Left ventricle myocardium inferior (tissue), 1 donor: ENCODE measurements around the gene ARSH. TPM values are rescaled to one million over a fixed set of nuclear protein-coding genes. Genes with fewer than 3 reads are reported as not detected.

Experiments
- DNase-seq: peaks from one replicate; pipeline ENCODE4 v3.0.0-alpha.2; 2020
- H3K27ac ChIP-seq: fragments of 200-600 bp; replicated peaks from 2 replicates; pipeline ENCODE4 v1.8.0; 2021
- H3K27me3 ChIP-seq: fragments of 200-600 bp; 2 replicates; pipeline ENCODE4 v1.8.0; 2021; ENCODE audit warnings: low read depth
- H3K36me3 ChIP-seq: fragments of 200-600 bp; 2 replicates; pipeline ENCODE4 v1.8.0; 2021
- H3K4me1 ChIP-seq: fragments of 200-600 bp; 2 replicates; pipeline ENCODE4 v1.8.0; 2021
- H3K4me3 ChIP-seq: fragments of 200-600 bp; 2 replicates; pipeline ENCODE4 v1.8.0; 2021; ENCODE audit warnings: mild to moderate bottlenecking, moderate library complexity
- H3K9me3 ChIP-seq: fragments of 200-600 bp; replicated peaks from 2 replicates; pipeline ENCODE4 v1.8.0; 2021
- intact Hi-C: fragments of 100-400 bp; cut with micrococcal nuclease; formaldehyde crosslinking; loops from one replicate; pipeline ENCODE4 v1.11.0; 2022
- total RNA-seq: library from RNA; stranded (reverse); fragmentation: NEBNext Ultra II Directional; extraction: Animal tissue kit (Norgen Biotek cat#: 25700); gene quantifications from one replicate; pipeline ENCODE4 v1.2.1, GENCODE V29; 2021
- TF ChIP-seq, protein P1 (sequence below): fragments of 200-600 bp; IDR thresholded peaks from 2 replicates; pipeline ENCODE4 v1.8.0; 2021; ENCODE audit warnings: antibody characterized with exemption, mild to moderate bottlenecking, borderline replicate concordance
- donor health status: DM: no; HTN: yes; CAD: no; lungs with severe emphysema.

The ARSH gene
- total RNA-seq, 1 donor from 2014 or later = not detected

DNA sequence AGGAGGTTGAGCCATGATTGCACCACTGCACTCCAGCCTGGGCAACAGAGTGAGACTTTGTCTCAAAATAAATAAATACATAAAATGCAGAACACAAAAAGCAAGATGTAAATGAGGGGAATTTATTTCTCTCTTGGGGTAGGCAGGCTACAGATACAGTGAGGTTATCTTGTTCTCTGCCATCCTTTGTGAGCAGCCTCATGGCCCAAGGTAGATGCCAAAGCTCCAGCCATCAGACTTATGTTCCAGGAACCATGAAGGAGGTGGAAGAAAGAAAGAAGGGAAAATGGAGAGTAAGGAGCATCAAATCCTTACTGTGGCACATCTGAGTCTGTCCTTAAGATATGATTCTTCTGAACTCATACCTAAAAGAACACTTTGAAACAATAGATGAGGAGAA is 11.1 kb downstream of the ARSH start:
- Histone ChIP-seq H3K9me3 (no peaks in the 10 kb centered on the region), H3K4me3 (no peak overlapping the region), H3K27me3 (no peaks in the 10 kb centered on the region), H3K27ac (no peak overlapping the region), H3K4me1 (no peaks in the 10 kb centered on the region), H3K36me3 (no peaks in the 10 kb centered on the region)
- no peak for DNase-seq
- intact Hi-C loops = no loop called here
- TF ChIP-seq, protein P1, sequence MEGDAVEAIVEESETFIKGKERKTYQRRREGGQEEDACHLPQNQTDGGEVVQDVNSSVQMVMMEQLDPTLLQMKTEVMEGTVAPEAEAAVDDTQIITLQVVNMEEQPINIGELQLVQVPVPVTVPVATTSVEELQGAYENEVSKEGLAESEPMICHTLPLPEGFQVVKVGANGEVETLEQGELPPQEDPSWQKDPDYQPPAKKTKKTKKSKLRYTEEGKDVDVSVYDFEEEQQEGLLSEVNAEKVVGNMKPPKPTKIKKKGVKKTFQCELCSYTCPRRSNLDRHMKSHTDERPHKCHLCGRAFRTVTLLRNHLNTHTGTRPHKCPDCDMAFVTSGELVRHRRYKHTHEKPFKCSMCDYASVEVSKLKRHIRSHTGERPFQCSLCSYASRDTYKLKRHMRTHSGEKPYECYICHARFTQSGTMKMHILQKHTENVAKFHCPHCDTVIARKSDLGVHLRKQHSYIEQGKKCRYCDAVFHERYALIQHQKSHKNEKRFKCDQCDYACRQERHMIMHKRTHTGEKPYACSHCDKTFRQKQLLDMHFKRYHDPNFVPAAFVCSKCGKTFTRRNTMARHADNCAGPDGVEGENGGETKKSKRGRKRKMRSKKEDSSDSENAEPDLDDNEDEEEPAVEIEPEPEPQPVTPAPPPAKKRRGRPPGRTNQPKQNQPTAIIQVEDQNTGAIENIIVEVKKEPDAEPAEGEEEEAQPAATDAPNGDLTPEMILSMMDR = no peak

DNA sequence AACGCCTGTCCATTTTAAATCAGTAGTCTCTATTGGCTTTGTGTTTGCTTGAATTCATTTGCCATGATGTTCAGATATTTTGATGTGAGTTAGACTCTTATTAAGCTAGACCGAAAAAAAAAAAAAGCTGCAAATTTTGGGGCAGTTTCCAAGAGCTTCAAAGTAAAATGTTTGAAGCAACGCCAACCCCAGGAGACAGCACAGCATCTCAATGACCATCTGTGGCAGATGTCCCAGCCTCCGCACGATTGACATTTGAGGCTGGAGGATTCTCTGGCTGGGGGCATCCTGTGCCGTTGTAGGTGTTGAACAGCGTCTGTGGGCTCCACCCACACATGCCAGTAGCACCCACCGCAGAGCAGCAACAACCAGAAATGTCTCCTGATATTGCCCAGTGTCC is 17.8 kb downstream of the ARSH start:
- TF ChIP-seq, protein P1 = no peak
- Histone ChIP-seq H3K27ac (no peak overlapping the region), H3K27me3 (no peaks in the 10 kb centered on the region), H3K36me3 (no peaks in the 10 kb centered on the region), H3K4me1 (no peaks in the 10 kb centered on the region), H3K4me3 (no peak overlapping the region), H3K9me3 (no peaks in the 10 kb centered on the region)
- intact Hi-C loops = no loop called here
- no peak for DNase-seq

DNA sequence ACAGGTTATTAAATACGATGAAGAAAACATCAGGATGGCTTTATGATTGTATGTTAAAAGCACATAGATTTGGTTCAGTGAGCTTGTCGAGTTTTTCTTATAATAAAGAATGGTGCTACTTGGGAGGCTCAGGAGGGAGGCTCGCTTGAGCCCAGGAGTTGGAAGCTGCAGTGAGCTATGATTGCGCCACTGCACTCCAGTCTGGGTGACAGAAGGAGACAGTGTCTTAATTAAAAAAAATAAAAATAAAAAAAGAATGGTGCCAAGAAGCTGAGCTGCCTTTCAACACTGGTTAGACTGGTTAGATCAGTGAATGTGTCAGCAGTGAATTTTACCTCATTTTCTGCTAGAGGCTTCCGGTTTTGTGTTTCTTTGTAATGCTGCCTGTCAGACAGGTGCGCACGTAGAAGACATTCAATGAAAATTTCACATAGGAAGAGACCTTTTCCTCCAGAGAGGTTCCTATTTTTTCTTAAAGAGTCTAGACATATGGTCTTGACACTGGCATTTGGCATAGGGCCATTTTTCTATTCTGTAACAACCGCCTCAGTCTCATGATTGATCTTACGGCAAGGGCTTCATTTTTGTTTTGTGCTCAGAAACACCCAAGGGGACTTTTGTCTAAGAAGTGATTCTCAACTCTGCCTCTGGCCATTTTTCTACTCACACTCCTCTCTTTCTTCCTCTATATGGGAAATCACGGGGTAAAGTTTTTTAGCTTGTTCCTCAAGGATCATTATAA is 19.9 kb downstream of the ARSH start:
- intact Hi-C loops = no loop called here
- no peak overlapping the region for H3K27ac ChIP-seq
- TF ChIP-seq, protein P1 = no peak
- H3K36me3 ChIP-seq = no peaks in the 10 kb centered on the region
- DNase-seq = no peak
- no peaks in the 10 kb centered on the region for H3K4me1 ChIP-seq
- H3K27me3 ChIP-seq = no peaks in the 10 kb centered on the region
- no peaks in the 10 kb centered on the region for H3K9me3 ChIP-seq
- H3K4me3 ChIP-seq = no peak overlapping the region

DNA sequence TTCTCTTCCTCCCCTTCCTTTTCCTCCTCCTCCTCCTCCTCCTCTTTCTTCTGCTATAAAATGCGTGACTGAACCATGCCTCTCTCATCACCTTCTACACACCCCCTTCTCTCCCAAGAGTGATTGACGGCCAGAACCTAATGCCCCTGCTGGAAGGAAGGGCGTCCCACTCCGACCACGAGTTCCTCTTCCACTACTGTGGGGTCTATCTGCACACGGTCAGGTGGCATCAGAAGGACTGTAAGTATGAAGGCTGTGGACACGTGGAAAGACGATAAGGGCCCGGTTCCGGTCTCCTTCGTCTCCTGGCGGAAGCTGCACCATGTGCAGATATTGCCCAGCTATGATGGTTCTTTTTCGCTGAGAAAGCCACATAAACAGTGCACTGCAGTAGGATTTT is 22.8 kb downstream of the ARSH start:
- Histone ChIP-seq H3K36me3 (no peaks in the 10 kb centered on the region), H3K9me3 (no peaks in the 10 kb centered on the region), H3K4me3 (no peak overlapping the region), H3K4me1 (no peaks in the 10 kb centered on the region), H3K27me3 (no peaks in the 10 kb centered on the region), H3K27ac (no peak overlapping the region)
- intact Hi-C loops = no loop called here
- TF ChIP-seq, protein P1 = no peak
- no peak for DNase-seq

DNA sequence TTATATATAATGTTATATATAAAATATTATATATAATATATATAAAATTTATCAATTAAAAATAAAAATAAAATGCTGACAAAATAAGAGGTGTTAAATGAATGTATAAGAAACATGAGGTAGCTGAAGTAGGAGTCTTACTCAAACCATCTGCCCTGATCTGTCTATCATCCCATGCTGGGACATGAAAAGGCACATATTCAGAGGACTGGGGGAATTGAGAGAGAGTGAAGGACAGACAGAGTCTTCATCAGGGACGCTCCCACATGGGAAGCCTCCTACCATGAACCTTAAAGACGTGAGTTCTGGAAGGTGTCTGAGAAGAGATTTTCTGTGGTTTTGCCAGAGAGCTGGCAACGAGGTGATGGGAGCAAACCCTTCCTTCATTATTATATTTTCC is 30.9 kb downstream of the ARSH start:
- intact Hi-C loops = no loop called here
- Histone ChIP-seq H3K9me3 (no peaks in the 10 kb centered on the region), H3K27ac (no peak overlapping the region), H3K27me3 (no peaks in the 10 kb centered on the region), H3K36me3 (no peaks in the 10 kb centered on the region), H3K4me3 (no peak overlapping the region), H3K4me1 (no peaks in the 10 kb centered on the region)
- TF ChIP-seq, protein P1 = no peak
- DNase-seq = no peak
